ENCODE measurements around the gene PRM3. TPM values are rescaled to one million over a fixed set of nuclear protein-coding genes. Genes with fewer than 3 reads are reported as not detected.

The PRM3 gene
- total RNA-seq, 4 donors from 2014 or later, result not detected

DNA sequence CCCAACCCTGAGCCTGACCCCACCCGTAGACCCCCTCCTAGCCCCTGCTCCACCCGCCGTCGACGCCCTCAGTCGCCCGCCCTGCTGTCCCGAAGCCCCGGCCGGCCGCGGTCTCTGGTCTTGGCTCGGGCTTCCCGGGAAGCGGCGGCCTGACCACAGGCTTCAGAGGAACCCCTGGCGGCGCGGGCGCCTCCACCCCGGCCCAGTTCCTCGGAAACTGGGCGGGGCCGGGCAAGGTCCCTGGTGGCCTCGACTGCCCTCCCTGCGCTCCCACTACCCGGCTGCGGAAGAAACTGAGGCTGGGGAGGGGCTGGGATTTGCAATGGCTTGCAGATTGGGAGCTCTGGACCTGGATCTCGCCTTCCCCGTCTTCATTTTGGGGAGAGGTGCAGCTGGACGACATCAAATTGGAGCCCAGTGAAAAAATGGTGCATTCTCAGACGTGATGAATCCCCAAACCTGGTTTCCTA lies 16.7 kb downstream of the PRM3 start:
- DNase-seq (ENCODE audit: low spot score), result no peak
- no peak for TF ChIP-seq CTCF (IDR thresholded peaks at IDR 0.05)
- peak; percentile 8 for ATAC-seq (ENCODE audit: low FRiP score)

DNA sequence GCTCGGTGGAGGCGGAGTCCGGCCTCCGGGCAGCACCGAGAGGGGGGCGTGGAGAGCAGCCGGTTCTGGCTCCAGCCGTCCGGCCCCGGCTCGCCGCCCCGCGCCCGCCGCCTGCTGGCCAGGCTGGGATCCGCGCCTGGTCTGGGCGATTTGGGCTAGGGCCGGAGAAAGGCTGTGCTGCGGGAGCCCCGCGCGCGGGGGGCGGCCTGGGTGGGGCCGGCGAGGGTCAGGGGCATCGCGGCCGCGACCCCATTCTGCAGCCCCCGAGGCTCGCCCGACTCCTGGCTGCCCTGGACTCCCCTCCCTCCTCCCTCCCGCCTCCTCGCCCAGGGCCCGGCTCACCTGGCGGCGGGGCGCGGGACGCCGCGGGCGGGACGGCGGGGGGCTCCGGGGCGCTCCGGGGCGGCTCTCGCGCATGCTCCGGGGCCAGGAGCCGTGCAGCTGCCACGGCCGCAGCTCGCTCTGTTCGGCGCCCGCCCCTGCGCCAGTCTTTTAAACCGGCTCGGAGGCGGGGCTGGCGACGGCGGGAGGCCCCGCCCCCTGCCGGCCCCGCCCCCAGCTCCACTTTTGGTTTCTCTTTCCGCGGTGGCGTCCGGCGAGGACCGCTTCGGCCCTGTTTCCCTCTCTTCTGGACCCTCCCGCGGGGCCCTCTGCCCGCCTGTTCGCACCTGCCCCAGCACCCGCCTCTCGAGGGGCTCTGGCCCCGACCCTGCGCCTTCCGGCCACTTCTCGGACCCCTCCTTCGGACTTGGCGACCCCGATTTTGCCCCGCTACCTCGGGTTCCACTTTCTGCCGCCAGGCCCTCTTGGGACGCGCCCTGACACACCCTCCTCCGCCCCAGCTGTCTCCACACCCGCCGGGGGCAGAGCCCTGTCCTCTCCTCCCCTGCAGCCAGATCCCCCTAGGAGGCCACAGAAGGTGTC lies 17.4 kb downstream of the PRM3 start, which contains the start of gene SOCS1:
TSS of gene SOCS1 (minus strand) at position 468 of the 924 bp plus-strand sequence. CDS start 726 bp downstream, outside the sequence.
- DNase-seq (ENCODE audit: low spot score) (peak; percentile 55), ATAC-seq (ENCODE audit: low FRiP score) (peak; percentile 87)
- peak in 2 of 3 donors; percentile 75 to 91 for TF ChIP-seq CTCF (IDR thresholded peaks at IDR 0.05)

DNA sequence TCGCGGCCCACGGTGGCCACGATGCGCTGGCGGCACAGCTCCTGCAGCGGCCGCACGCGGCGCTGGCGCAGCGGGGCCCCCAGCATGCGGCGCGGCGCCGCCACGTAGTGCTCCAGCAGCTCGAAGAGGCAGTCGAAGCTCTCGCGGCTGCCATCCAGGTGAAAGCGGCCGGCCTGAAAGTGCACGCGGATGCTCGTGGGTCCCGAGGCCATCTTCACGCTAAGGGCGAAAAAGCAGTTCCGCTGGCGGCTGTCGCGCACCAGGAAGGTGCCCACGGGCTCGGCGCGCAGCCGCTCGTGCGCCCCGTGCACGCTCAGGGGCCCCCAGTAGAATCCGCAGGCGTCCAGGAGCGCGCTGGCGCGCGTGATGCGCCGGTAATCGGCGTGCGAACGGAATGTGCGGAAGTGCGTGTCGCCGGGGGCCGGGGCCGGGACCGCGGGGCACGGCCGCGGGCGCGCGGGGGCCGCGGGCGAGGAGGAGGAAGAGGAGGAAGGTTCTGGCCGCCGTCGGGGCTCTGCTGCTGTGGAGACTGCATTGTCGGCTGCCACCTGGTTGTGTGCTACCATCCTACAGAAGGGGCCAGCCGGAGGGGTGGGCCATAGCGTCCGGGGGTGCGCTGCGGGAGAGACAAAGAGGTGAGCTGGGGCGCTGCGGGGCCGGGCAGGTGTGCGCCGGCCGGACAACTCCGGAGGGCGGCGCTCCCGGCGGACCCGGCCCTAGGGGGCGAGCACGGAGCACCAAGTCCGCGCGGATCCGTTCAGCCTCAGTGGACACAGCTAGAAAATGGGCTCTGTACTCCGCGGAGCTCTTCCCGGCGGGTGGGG lies 18.3 kb downstream of the PRM3 start:
- no peak for TF ChIP-seq CTCF (IDR thresholded peaks at IDR 0.05)
- ATAC-seq (ENCODE audit: low FRiP score) (peak; percentile 0), DNase-seq (ENCODE audit: low spot score) (no peak)

- ATAC-seq (ENCODE audit: low FRiP score), result no peak
- TF ChIP-seq CTCF (IDR thresholded peaks at IDR 0.05), result peak in 1 of 3 donors; percentile 14
- DNase-seq (ENCODE audit: low spot score), result no peak
Observed at GRCh38 chr16:11253995-11254912, 19.2 kb downstream of the PRM3 start.

DNA sequence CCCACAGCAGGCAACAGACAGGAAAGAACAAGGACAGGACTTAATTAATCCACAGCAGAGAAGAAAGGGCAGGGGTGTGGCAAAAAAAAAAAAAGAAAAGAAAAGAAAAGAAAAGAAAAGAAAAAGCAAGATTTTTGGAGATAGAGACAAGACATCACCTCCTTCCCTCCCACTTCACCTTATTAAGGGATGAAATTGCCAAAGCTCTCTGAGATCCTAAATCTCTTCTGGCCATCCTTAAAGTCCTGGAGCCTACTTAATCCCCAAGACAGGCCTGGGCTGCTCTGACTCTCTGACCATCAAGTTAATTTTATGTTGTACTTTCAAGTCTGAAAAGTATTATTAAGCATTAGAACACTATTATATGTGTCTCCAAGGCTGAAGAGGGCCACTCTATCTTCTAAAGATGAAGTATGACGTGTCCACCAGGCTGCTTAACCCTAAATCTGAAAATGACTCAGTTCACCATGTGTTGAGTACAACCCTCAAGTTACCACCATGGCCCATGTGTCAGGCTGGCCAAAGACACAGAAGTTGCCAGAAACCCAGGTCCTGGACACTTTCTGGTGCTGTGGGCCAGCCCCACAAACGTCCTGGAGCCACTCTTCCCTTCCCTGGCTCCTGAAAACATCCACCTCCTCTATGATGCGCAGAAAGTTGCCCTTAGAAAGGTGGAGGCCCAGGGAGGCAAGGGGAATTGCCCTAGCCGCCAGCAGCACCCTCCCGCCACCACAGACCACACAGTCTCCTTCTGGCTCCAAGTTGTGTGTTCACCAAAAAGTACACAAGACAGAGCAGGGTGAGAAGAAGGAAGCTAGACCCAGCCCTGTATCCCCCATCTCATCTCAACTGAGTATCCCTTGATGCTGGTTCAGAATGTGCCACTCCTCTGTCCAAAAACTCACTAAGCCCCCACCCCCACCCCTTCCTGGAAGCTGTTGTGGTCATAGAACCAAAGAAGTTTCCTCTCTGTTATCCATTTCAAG lies 20.1 kb downstream of the PRM3 start:
- ATAC-seq (ENCODE audit: low FRiP score) (no peak), DNase-seq (ENCODE audit: low spot score) (no peak)
- no peak for TF ChIP-seq CTCF (IDR thresholded peaks at IDR 0.05)

All from omental fat pad (tissue), 4 donors.